Panc1 (cell line): ENCODE results near the gene TUBG2.

Experiments
- CTCF ChIP-seq: fragments of 450-650 bp; IDR thresholded peaks from 2 replicates; pipeline ENCODE4 v1.5.1; 2017; ENCODE audit warnings: mild to moderate bottlenecking
- POLR2AphosphoS5 ChIP-seq: IDR thresholded peaks from 2 replicates; pipeline ENCODE4 v1.6.1; 2012; ENCODE audit warnings: mild to moderate bottlenecking, low read depth, low read length, moderate library complexity
- TCF7L2 ChIP-seq: IDR thresholded peaks from 2 replicates; pipeline ENCODE4 v1.6.1; 2011; ENCODE audit warnings: mild to moderate bottlenecking, low read depth, low read length, inconsistent platforms
- TF ChIP-seq, protein P1 (sequence below), 2 experiments: IDR thresholded peaks; 2 replicates each; pipeline ENCODE4 v1.6.1; 2011 to 2012; ENCODE audit warnings: low read depth in 2 of 2, control low read depth in 1 of 2, low read length in 1 of 2, mild to moderate bottlenecking in 1 of 2, moderate library complexity in 1 of 2; ENCODE audit not compliant: insufficient read depth in 1 of 2

DNA sequence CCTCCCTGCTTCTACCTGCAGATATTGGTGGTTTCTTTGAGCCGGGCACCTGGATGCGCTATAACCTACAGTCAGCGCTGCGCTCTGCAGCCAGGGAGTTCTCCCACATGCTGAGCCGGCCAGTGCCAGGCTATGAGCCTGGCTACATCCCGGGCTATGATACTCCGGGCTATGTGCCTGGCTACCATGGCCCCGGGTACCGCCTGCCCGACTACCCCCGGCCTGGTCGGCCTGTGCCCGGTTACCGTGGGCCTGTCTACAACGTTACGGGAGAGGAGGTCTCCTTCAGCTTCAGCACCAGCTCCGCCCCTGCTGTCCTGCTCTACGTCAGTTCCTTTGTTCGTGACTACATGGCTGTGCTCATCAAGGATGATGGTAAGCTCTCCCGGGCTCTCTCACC lies 36.4 kb downstream of the TUBG2 start:
- no peak for TF ChIP-seq TCF7L2
- TF ChIP-seq CTCF: no peak
- TF ChIP-seq, protein P1, sequence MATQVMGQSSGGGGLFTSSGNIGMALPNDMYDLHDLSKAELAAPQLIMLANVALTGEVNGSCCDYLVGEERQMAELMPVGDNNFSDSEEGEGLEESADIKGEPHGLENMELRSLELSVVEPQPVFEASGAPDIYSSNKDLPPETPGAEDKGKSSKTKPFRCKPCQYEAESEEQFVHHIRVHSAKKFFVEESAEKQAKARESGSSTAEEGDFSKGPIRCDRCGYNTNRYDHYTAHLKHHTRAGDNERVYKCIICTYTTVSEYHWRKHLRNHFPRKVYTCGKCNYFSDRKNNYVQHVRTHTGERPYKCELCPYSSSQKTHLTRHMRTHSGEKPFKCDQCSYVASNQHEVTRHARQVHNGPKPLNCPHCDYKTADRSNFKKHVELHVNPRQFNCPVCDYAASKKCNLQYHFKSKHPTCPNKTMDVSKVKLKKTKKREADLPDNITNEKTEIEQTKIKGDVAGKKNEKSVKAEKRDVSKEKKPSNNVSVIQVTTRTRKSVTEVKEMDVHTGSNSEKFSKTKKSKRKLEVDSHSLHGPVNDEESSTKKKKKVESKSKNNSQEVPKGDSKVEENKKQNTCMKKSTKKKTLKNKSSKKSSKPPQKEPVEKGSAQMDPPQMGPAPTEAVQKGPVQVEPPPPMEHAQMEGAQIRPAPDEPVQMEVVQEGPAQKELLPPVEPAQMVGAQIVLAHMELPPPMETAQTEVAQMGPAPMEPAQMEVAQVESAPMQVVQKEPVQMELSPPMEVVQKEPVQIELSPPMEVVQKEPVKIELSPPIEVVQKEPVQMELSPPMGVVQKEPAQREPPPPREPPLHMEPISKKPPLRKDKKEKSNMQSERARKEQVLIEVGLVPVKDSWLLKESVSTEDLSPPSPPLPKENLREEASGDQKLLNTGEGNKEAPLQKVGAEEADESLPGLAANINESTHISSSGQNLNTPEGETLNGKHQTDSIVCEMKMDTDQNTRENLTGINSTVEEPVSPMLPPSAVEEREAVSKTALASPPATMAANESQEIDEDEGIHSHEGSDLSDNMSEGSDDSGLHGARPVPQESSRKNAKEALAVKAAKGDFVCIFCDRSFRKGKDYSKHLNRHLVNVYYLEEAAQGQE (IDR thresholded peaks at IDR 0.05; ENCODE audit: insufficient read depth in 1 of 2, low read depth in 2 of 2, low read length in 1 of 2): no peak
- no peak for TF ChIP-seq POLR2AphosphoS5
